ENCODE results near the gene CSF3R.

The CSF3R gene

DNA sequence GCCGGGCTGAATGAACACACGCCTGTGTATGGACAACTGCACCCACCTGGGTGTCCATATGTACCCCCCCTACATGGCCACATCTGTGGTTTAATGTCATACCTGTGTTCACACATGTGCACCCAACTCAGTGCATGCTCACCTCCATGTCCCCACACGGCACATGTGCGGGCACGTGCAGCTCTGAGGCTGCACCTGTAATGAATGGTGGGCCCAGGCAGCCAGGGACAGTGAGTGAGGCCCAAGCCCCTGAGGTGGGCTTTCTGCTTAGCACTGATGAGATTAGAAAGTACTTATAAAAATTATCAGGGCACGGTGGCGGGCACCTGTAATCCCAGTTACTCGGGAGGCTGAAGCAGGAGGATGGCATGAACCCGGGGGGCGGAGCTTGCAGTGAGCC, 42.5 kb upstream of the CSF3R start:
- no peak overlapping the region for H3K4me3 ChIP-seq (ENCODE audit: control insufficient read depth, low read depth, low read length)
- TF ChIP-seq, protein P1, sequence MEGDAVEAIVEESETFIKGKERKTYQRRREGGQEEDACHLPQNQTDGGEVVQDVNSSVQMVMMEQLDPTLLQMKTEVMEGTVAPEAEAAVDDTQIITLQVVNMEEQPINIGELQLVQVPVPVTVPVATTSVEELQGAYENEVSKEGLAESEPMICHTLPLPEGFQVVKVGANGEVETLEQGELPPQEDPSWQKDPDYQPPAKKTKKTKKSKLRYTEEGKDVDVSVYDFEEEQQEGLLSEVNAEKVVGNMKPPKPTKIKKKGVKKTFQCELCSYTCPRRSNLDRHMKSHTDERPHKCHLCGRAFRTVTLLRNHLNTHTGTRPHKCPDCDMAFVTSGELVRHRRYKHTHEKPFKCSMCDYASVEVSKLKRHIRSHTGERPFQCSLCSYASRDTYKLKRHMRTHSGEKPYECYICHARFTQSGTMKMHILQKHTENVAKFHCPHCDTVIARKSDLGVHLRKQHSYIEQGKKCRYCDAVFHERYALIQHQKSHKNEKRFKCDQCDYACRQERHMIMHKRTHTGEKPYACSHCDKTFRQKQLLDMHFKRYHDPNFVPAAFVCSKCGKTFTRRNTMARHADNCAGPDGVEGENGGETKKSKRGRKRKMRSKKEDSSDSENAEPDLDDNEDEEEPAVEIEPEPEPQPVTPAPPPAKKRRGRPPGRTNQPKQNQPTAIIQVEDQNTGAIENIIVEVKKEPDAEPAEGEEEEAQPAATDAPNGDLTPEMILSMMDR (IDR thresholded peaks at IDR 0.05; ENCODE audit: control insufficient read depth, insufficient read depth, low read depth, low read length, missing control alignments): no peak
- no peak for DNase-seq (ENCODE audit: low read depth)

DNA sequence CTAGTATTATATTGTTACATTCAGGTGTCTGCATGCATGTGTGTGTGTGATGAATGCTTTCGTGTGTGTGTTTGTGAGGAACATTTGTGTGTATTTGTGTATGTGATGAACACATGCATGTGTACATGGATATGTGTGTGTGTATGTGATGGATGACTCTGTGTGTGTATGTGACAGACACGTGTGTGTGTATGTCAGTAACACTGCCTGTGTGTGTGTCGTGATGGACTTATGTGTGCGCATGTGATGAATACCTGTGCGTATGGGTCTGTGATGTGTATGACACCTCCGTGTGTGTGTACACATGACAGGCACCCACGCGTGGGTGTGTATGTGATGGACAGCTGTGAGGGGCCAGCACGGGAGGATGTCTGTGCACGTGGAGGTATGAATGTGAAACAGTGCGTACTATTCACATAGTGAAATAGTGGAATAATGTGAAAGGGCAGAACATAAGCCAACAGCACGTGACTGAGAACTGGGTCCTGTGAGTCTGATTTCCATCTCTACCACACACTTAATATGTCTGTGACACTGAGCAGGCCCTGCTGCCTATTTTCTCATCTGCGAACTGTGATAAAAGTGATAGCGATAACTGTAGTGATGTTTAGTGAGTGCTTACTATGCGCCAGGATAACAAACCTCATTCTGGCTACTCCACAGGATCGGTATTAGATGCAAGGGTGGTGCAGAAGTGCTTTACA, 41.8 kb upstream of the CSF3R start:
- TF ChIP-seq, protein P1 (IDR thresholded peaks at IDR 0.05; ENCODE audit: control insufficient read depth, insufficient read depth, low read depth, low read length, missing control alignments): no peak
- DNase-seq (ENCODE audit: low read depth): no peak
- H3K4me3 ChIP-seq (ENCODE audit: control insufficient read depth, low read depth, low read length): no peak overlapping the region

DNA sequence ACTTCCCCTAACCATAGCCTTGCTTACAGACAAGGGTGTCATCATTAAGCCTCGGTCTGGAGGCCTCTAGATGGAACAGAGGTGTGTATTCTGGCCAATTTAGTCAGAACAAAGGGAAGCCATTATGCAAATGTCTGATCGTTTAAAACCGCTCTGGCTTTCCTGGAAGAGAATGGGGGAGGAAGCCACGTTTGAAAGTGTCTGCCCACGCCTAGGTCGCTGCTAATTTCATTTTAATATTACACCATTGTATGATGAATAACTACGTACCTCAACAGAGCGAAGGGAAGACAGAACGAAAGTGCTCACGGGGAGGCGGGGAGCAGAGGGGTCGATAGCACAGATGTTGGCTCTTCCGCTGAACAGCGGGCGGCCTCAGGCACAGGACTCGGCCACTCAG, 41.1 kb upstream of the CSF3R start:
- TF ChIP-seq, protein P1 (IDR thresholded peaks at IDR 0.05; ENCODE audit: control insufficient read depth, insufficient read depth, low read depth, low read length, missing control alignments): no peak
- no peak for DNase-seq (ENCODE audit: low read depth)
- H3K4me3 ChIP-seq (ENCODE audit: control insufficient read depth, low read depth, low read length): no peak overlapping the region

DNA sequence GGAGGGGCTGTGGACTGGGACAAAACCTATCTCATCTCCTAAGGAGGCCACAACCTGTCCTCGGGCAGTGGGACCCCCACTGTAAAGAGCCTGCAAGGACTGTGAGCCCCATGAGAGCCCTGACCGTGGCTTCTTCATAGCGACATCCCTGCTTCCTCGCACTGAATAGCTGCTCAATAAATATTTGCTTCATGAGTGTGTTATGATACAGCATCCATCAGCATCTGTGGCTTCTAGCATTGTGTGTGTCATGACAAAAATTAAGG, 40.5 kb upstream of the CSF3R start:
- no peak for DNase-seq (ENCODE audit: low read depth)
- H3K4me3 ChIP-seq (ENCODE audit: control insufficient read depth, low read depth, low read length): no peak overlapping the region
- TF ChIP-seq, protein P1 (IDR thresholded peaks at IDR 0.05; ENCODE audit: control insufficient read depth, insufficient read depth, low read depth, low read length, missing control alignments): no peak

DNA sequence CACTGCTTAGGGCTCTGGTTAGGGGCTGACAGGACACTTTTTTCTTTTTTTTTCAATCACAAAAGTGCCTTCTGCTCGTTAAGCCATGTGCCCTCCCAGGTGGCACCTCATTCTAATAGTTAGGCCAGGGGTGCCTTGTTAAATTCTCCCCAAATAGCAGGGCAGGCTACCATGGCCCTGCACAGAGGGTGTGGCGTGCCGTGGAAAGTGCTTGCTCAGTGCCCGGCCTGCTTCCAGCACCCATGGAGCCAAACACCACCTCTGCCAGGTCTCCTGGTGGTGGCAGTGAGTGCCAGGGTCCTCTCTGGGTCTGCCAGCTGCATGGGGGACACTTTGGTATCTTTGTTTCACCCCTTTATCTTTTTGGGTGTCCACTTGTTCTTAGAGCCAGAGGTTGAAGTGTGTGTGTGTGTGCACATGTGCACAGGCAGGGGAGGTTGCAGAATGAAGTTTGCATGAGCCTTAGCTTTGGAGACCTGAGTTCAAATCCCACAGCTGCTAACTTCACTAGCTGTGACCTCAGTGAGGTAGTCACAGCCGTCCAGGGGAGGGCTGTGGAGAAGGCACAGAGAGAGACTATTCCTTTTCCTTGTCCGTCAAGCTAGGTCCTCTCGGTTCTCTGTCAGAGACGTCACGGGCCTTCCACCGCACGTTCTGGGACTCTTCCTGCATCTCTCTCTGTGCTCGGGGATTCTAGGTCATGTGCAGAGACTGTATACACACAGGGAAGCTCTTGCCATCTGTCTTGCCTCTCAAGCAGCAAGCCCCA, 39.9 kb upstream of the CSF3R start:
- no peak for DNase-seq (ENCODE audit: low read depth)
- TF ChIP-seq, protein P1 (IDR thresholded peaks at IDR 0.05; ENCODE audit: control insufficient read depth, insufficient read depth, low read depth, low read length, missing control alignments): no peak
- H3K4me3 ChIP-seq (ENCODE audit: control insufficient read depth, low read depth, low read length): no peak overlapping the region

DNA sequence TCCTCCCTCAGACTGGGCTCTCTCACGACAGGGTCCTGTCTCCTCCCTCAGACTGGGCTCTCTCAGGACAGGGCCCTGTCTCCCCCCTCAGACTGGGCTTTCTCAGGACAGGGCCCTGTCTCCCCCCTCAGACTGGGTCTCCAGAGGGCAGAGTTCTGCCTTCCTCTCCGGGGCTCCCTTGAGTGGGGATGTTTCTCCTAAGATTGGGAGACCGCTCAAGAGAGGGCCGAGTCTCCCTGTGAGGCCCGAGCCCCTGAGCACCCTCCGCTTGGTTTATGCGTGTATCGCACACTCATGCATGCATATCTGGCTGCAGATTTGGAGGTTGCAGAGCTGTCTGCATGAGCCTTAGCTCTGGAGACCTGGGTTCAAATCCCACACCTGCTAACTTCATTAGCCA, 39.3 kb upstream of the CSF3R start:
- no peak overlapping the region for H3K4me3 ChIP-seq (ENCODE audit: control insufficient read depth, low read depth, low read length)
- DNase-seq (ENCODE audit: low read depth): no peak
- TF ChIP-seq, protein P1 (IDR thresholded peaks at IDR 0.05; ENCODE audit: control insufficient read depth, insufficient read depth, low read depth, low read length, missing control alignments): no peak
